ENCODE data around the gene CGB5. TPM values are rescaled to one million over a fixed set of nuclear protein-coding genes. Genes with fewer than 3 reads are reported as not detected.
"Not testable (repeated sequence)": the region's sequence is repeated elsewhere in the genome, so short reads cannot be mapped to it uniquely, and the experiment has no call there.

Gene CGB5
- total RNA-seq, 1 donor from 2014 or later: not detected

DNA sequence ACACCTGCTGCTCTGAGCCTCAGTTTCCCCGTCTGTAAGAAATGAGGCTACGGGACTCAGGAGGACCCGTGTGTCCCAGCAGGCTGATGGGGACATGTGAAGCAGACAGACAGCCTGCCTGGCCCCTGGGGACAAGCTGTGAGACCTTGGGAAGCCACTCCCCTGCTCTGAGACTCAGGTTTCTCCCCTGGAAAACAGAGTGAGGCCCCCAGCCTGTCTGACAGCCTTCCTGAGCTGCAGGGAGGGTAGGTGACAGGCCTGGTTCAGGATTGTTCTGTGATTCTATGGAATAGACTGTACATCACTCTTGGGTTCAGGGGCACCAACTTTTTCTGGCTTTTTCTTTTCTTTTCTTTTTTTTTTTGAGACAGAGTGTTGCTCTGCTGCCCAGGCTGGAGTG, 23.9 kb downstream of the CGB5 start:
- H3K27me3 ChIP-seq (ENCODE audit: control insufficient read depth in 3 of 3, insufficient read depth in 3 of 3, low read length in 3 of 3): peaks cover 0 to 17% (median 10%) of the 10 kb centered on the region in 3 donors
- no peaks in the 10 kb centered on the region for H3K9me3 ChIP-seq (ENCODE audit: control insufficient read depth in 3 of 3, low read length in 3 of 3)
- H3K4me1 ChIP-seq (ENCODE audit: control insufficient read depth in 3 of 3, insufficient read depth in 3 of 3, low read length in 3 of 3): peaks cover 46 to 54% (median 52%) of the 10 kb centered on the region in 3 donors
- H3K36me3 ChIP-seq (ENCODE audit: control insufficient read depth in 3 of 3, insufficient read depth in 3 of 3, low read length in 3 of 3): peaks cover 0 to 6% (median 3%) of the 10 kb centered on the region in 3 donors
- peak overlapping the region; percentile 97 for H3K27ac ChIP-seq (ENCODE audit: low read depth, low read length)
- H3K9ac ChIP-seq (ENCODE audit: low read depth in 1 of 3, low read length in 3 of 3): peak overlapping the region; percentile 47 to 86 (median 61)
- no peak overlapping the region for H3K4me3 ChIP-seq (ENCODE audit: low read length in 3 of 3)

DNA sequence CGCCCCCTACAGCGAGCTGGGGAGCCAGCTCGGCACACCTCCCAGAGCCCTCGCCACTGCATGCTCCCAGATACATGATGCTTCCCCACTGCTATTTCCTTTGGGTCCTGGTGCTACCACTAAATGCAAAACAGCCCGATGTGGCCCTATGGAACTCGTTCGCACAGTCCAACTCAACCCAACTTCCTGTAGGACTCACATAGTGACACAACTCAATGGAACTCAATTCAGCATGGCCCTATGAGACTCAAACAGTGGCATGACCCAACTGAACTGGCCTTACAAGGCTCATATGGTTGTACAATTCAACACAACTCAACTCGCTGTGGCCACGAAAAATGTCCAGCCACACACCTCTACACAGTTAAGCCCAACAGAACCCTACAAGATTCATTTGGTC, 25.4 kb downstream of the CGB5 start:
- H3K4me1 ChIP-seq (ENCODE audit: control insufficient read depth in 3 of 3, insufficient read depth in 3 of 3, low read length in 3 of 3): peaks cover 46 to 57% (median 55%) of the 10 kb centered on the region in 3 donors
- H3K36me3 ChIP-seq (ENCODE audit: control insufficient read depth in 3 of 3, insufficient read depth in 3 of 3, low read length in 3 of 3): peaks cover 0 to 6% (median 3%) of the 10 kb centered on the region in 3 donors
- H3K27ac ChIP-seq (ENCODE audit: low read depth, low read length): peak overlapping the region; percentile 43
- H3K4me3 ChIP-seq (ENCODE audit: low read length in 3 of 3): peak overlapping the region in 1 of 3 donors; percentile 50
- H3K9ac ChIP-seq (ENCODE audit: low read depth in 1 of 3, low read length in 3 of 3): no peak overlapping the region
- no peaks in the 10 kb centered on the region for H3K9me3 ChIP-seq (ENCODE audit: control insufficient read depth in 3 of 3, low read length in 3 of 3)
- peaks cover 3 to 16% (median 15%) of the 10 kb centered on the region in 3 donors for H3K27me3 ChIP-seq (ENCODE audit: control insufficient read depth in 3 of 3, insufficient read depth in 3 of 3, low read length in 3 of 3)

DNA sequence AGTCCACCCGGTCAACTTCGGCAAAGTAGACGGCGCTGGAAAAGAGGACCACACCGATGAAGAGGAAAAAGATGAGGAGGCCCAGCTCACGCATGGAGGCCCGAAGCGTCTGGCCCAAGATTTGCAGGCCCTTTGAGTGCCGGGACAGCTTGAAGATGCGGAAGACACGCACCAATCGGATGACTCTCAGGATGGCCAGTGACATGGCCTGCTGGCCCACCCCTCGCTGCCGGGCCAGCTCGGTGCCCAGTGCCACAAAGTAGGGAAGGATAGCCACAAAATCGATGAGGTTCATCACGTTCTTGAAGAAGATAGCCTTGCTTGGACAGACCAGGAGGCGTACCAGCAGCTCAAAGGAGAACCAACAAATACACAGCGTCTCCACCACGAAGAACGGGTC, 26.8 kb downstream of the CGB5 start:
- H3K4me3 ChIP-seq (ENCODE audit: low read length in 3 of 3): peak overlapping the region in 2 of 3 donors; percentile 29 to 50
- peaks cover 0 to 6% (median 3%) of the 10 kb centered on the region in 3 donors for H3K36me3 ChIP-seq (ENCODE audit: control insufficient read depth in 3 of 3, insufficient read depth in 3 of 3, low read length in 3 of 3)
- H3K27me3 ChIP-seq (ENCODE audit: control insufficient read depth in 3 of 3, insufficient read depth in 3 of 3, low read length in 3 of 3): peaks cover 3 to 14% (median 14%) of the 10 kb centered on the region in 3 donors
- no peaks in the 10 kb centered on the region for H3K9me3 ChIP-seq (ENCODE audit: control insufficient read depth in 3 of 3, low read length in 3 of 3)
- H3K4me1 ChIP-seq (ENCODE audit: control insufficient read depth in 3 of 3, insufficient read depth in 3 of 3, low read length in 3 of 3): peaks cover 54 to 60% (median 59%) of the 10 kb centered on the region in 3 donors
- peak overlapping the region in 1 of 3 donors; percentile 23 for H3K9ac ChIP-seq (ENCODE audit: low read depth in 1 of 3, low read length in 3 of 3)
- peak overlapping the region; percentile 88 for H3K27ac ChIP-seq (ENCODE audit: low read depth, low read length)

DNA sequence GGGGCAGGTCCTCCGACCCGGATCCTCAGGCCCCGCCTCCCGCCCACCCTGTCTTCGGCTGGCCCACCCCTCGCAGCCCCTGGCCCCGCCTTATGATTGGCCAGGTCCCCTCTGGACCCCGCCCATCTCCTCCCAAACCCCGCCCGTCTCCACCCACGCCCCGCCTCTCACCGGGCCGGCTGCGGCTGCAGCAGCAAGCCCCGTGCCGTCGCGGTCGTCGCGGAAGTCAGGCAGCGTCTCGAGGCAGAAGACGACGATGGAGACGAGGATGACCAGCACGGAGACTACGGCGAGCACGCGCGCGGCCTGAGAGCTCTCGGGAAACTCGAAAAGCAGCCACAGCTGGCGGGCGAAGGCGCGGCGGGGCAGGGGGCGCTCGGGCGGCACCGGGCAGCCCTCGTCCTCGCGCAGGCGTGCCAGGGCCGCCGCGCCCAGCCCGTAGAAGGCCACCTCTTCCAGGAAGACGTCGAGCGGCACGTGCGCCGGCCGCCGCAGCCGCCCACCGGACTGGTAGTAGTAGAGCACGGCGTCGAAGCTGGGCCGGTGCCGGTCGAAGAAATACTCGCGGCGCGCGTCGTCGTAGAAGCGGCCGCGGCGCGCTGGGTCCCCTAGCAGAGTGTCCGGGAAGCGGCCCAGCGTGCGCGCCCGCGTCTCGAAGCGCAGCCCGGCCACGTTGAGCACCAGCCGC, 28.4 kb downstream of the CGB5 start:
- Histone ChIP-seq H3K9ac (ENCODE audit: low read depth in 1 of 3, low read length in 3 of 3) (peak overlapping the region; percentile 69 to 79 (median 70)), H3K9me3 (ENCODE audit: control insufficient read depth in 3 of 3, low read length in 3 of 3) (no peaks in the 10 kb centered on the region), H3K4me3 (ENCODE audit: low read length in 3 of 3) (peak overlapping the region in 2 of 3 donors; percentile 67), H3K27me3 (ENCODE audit: control insufficient read depth in 3 of 3, insufficient read depth in 3 of 3, low read length in 3 of 3) (peaks cover 3 to 14% (median 12%) of the 10 kb centered on the region in 3 donors), H3K36me3 (ENCODE audit: control insufficient read depth in 3 of 3, insufficient read depth in 3 of 3, low read length in 3 of 3) (peaks cover 0 to 6% (median 3%) of the 10 kb centered on the region in 3 donors), H3K27ac (ENCODE audit: low read depth, low read length) (peak overlapping the region; percentile 88), H3K4me1 (ENCODE audit: control insufficient read depth in 3 of 3, insufficient read depth in 3 of 3, low read length in 3 of 3) (peaks cover 45 to 51% (median 49%) of the 10 kb centered on the region in 3 donors)

DNA sequence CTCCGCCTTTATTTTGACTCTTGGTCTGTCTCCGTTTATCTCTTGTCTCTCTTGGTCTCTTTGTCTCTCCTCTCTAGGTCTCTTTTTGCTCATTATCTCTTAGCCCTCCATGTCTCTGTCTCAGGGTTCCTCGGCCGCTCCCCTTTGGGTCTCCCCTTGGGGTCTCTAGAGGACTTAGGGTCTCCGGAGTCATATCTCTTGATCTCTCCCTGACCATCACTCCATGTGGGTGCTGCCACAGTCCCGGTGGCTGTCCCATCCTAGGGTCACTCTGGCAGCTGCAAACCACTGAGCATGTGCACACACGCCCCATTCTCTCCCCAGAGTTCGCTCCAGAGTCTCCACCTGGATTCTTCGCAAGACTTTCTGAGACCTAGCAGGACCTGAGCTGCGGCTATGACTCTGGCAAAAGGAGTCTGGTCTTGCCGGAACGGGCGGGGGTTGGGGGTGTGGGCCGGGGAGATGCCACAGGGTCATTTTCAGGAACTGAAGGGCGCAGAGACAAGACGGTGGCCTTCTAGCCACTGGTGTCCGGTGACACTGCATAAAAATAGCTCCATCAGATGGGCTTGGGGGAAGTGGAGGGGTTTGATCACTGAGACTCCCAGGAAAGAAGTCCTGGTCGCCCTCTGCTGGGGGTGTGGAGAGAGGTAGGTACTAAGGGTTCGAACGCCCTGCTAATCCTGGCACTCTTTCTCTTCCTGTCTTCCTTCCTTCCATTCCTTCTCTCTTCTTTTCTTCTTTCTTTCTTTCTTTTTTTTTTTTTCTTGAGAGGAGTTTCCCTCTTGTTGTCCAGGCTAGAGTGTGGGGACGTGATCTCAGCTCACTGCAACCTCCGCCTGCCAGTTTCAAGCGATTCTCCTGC, 30.1 kb downstream of the CGB5 start:
- H3K9me3 ChIP-seq (ENCODE audit: control insufficient read depth in 3 of 3, low read length in 3 of 3): no peaks in the 10 kb centered on the region
- peaks cover 3 to 14% (median 12%) of the 10 kb centered on the region in 3 donors for H3K27me3 ChIP-seq (ENCODE audit: control insufficient read depth in 3 of 3, insufficient read depth in 3 of 3, low read length in 3 of 3)
- H3K4me3 ChIP-seq (ENCODE audit: low read length in 3 of 3): peak overlapping the region; percentile 68 to 77 (median 71)
- peak overlapping the region; percentile 93 for H3K27ac ChIP-seq (ENCODE audit: low read depth, low read length)
- H3K36me3 ChIP-seq (ENCODE audit: control insufficient read depth in 3 of 3, insufficient read depth in 3 of 3, low read length in 3 of 3): peaks cover 0 to 6% (median 3%) of the 10 kb centered on the region in 3 donors
- peaks cover 30 to 40% (median 35%) of the 10 kb centered on the region in 3 donors for H3K4me1 ChIP-seq (ENCODE audit: control insufficient read depth in 3 of 3, insufficient read depth in 3 of 3, low read length in 3 of 3)
- H3K9ac ChIP-seq (ENCODE audit: low read depth in 1 of 3, low read length in 3 of 3): peak overlapping the region; percentile 90 to 93 (median 90)

DNA sequence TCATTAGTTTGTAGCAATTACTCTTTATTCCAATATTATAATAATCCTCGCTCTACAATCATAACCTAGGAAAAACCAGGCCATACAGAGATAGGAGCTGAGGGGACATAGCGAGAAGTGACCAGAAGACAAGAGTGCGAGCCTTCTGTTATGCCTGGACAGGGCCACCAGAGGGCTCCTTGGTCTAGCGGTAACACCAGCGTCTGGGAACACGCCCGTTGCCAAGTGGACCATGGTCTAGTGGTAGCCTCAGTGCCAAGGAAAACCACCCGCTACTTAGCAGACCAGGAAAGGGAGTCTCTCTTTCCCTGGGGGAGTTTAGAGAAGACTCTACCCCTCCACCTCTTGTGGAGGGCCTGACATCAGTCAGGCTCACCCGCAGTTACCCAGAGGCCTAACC, 31.2 kb downstream of the CGB5 start:
- peak overlapping the region in 1 of 3 donors; percentile 5 for H3K4me3 ChIP-seq (ENCODE audit: low read length in 3 of 3)
- not testable (repeated sequence) for H3K27ac ChIP-seq (ENCODE audit: low read depth, low read length); H3K9me3 ChIP-seq (ENCODE audit: control insufficient read depth in 3 of 3, low read length in 3 of 3); H3K36me3 ChIP-seq (ENCODE audit: control insufficient read depth in 3 of 3, insufficient read depth in 3 of 3, low read length in 3 of 3)
- peaks cover 20 to 29% (median 24%) of the 10 kb centered on the region in 3 donors for H3K4me1 ChIP-seq (ENCODE audit: control insufficient read depth in 3 of 3, insufficient read depth in 3 of 3, low read length in 3 of 3)
- peak overlapping the region in 2 of 3 donors; percentile 27 to 33 for H3K9ac ChIP-seq (ENCODE audit: low read depth in 1 of 3, low read length in 3 of 3)
- peaks cover 3 to 14% (median 12%) of the 10 kb centered on the region in 3 donors for H3K27me3 ChIP-seq (ENCODE audit: control insufficient read depth in 3 of 3, insufficient read depth in 3 of 3, low read length in 3 of 3)

DNA sequence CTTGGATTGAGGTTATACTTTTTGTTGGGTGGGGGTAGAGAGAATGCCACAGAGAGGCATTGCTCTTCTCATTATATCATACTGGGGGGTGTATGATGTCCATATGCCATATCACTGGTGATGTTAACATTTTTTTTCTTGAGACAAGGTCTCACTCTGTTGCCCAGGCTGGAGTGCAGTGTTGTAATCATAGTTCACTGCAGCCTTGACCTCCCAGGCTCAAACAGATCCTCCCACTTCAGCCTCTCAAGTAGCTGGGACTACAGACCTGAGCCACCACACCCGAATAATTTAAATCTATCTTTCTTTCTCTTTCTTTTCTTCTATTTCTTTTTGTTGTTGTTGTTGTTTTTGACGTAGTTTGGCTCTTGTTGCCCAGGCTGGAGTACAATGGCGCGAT, 36.7 kb downstream of the CGB5 start:
- Histone ChIP-seq H3K9ac (ENCODE audit: low read depth in 1 of 3, low read length in 3 of 3) (no peak overlapping the region), H3K27me3 (ENCODE audit: control insufficient read depth in 3 of 3, insufficient read depth in 3 of 3, low read length in 3 of 3) (no peaks in the 10 kb centered on the region), H3K27ac (ENCODE audit: low read depth, low read length) (no peak overlapping the region), H3K9me3 (ENCODE audit: control insufficient read depth in 3 of 3, low read length in 3 of 3) (no peaks in the 10 kb centered on the region), H3K4me3 (ENCODE audit: low read length in 3 of 3) (no peak overlapping the region), H3K4me1 (ENCODE audit: control insufficient read depth in 3 of 3, insufficient read depth in 3 of 3, low read length in 3 of 3) (peaks cover under 1 to 5% (median 3%) of the 10 kb centered on the region in 3 donors), H3K36me3 (ENCODE audit: control insufficient read depth in 3 of 3, insufficient read depth in 3 of 3, low read length in 3 of 3) (no peaks in the 10 kb centered on the region)

DNA sequence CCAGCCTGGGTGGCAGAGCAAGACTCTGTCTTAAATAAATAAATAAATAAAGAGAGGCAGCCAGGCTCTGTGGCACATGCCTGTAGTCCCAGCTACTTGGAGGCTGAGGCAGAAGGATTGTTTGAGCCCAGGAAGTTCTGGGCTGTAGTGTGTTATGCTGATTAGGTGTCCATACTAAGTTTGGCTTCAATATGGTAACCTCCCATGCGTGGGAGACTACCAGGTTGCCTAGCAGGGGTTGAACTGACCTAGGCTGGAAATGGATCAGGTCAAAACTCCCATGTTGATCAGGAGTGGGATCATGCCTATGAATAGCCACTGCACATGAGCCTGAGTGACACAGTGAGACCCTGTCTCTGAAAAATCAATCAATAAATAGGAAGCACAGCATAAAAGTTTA, 37.6 kb downstream of the CGB5 start:
- Histone ChIP-seq H3K36me3 (ENCODE audit: control insufficient read depth in 3 of 3, insufficient read depth in 3 of 3, low read length in 3 of 3) (peaks cover 0 to 1% (median under 1%) of the 10 kb centered on the region in 3 donors), H3K9ac (ENCODE audit: low read depth in 1 of 3, low read length in 3 of 3) (no peak overlapping the region), H3K9me3 (ENCODE audit: control insufficient read depth in 3 of 3, low read length in 3 of 3) (no peaks in the 10 kb centered on the region), H3K27ac (ENCODE audit: low read depth, low read length) (no peak overlapping the region), H3K27me3 (ENCODE audit: control insufficient read depth in 3 of 3, insufficient read depth in 3 of 3, low read length in 3 of 3) (no peaks in the 10 kb centered on the region), H3K4me1 (ENCODE audit: control insufficient read depth in 3 of 3, insufficient read depth in 3 of 3, low read length in 3 of 3) (peaks cover 4 to 13% (median 8%) of the 10 kb centered on the region in 3 donors), H3K4me3 (ENCODE audit: low read length in 3 of 3) (no peak overlapping the region)

DNA sequence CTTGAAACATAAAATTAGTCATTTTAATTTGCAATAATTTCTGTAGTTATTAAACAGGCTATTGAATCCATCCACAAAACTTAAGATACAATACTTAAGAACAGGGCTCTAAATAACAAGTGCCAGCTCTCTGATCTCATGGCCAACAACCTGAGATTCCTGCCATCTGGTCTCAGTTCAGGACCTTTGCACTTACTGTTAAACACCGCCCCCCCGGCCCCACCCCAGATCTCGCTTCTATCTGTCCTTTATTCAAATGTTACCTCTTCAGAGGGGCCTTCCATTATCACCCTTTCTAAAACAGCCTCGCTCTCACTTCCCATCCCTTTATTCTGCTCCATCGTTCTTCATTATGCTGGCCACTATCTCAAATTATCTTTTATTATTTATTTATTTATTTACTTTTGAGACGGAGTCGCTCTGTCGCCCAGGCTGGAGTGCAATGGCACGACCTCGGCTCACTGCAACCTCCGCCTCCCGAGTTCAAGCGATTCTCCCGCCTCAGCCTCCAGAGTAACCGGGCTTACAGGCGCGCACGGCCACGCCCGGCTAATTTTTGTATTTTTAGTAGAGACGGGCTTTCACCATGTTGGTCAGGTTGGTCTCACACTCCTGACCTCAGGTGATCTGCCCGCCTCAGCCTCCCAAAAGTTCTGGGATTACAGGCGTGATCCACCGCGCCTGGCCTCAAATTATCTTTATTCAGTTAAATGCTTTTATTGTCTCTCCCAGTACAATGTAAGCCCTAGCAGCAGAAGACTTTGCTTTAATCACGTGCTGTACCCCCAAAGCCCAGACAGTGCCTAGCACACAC, 40.8 kb downstream of the CGB5 start:
- Histone ChIP-seq H3K4me1 (ENCODE audit: control insufficient read depth in 3 of 3, insufficient read depth in 3 of 3, low read length in 3 of 3) (peaks cover 17 to 37% (median 21%) of the 10 kb centered on the region in 3 donors), H3K36me3 (ENCODE audit: control insufficient read depth in 3 of 3, insufficient read depth in 3 of 3, low read length in 3 of 3) (peaks cover 12 to 14% (median 13%) of the 10 kb centered on the region in 3 donors)

More for the DNA sequence above, 40.8 kb downstream of the CGB5 start:
- Histone ChIP-seq H3K9me3 (ENCODE audit: control insufficient read depth in 3 of 3, low read length in 3 of 3) (no peaks in the 10 kb centered on the region), H3K4me3 (ENCODE audit: low read length in 3 of 3) (peak overlapping the region; percentile 94 to 97 (median 96)), H3K9ac (ENCODE audit: low read depth in 1 of 3, low read length in 3 of 3) (peak overlapping the region; percentile 90 to 99 (median 95)), H3K27me3 (ENCODE audit: control insufficient read depth in 3 of 3, insufficient read depth in 3 of 3, low read length in 3 of 3) (no peaks in the 10 kb centered on the region), H3K27ac (ENCODE audit: low read depth, low read length) (peak overlapping the region; percentile 92)

Measured in skeletal muscle tissue (tissue), 4 donors.